HUES64 (cell line): Measurements from ENCODE around the gene KRTAP5-10. TPM values are rescaled to one million over a fixed set of nuclear protein-coding genes. Genes with fewer than 3 reads are reported as not detected.
"Not testable (repeated sequence)": the region's sequence is repeated elsewhere in the genome, so short reads cannot be mapped to it uniquely, and the experiment has no call there.

Experiments used
- H3K27ac ChIP-seq: 2 replicates; pipeline ENCODE4 v1.7.0; 2013; ENCODE audit warnings: low read depth, low read length, inconsistent platforms
- H3K27me3 ChIP-seq: 2 replicates; pipeline ENCODE4 v1.6.1; 2013; ENCODE audit warnings: mild to moderate bottlenecking, low read length; ENCODE audit not compliant: insufficient read depth
- H3K36me3 ChIP-seq: 2 replicates; pipeline ENCODE4 v1.6.1; 2013; ENCODE audit warnings: mild to moderate bottlenecking, low read length; ENCODE audit not compliant: insufficient read depth
- H3K4me1 ChIP-seq: 2 replicates; pipeline ENCODE4 v1.6.1; 2013; ENCODE audit warnings: mild to moderate bottlenecking, low read length, moderate library complexity; ENCODE audit not compliant: insufficient read depth
- H3K4me3 ChIP-seq: 2 replicates; pipeline ENCODE4 v1.5.1; 2013; ENCODE audit warnings: mild to moderate bottlenecking, low read length, moderate library complexity
- H3K9ac ChIP-seq: 2 replicates; pipeline ENCODE4 v1.6.1; 2013; ENCODE audit warnings: mild to moderate bottlenecking, low read depth, low read length
- H3K9me3 ChIP-seq: 2 replicates; pipeline ENCODE4 v1.6.1; 2013; ENCODE audit warnings: low read depth, low read length; ENCODE audit not compliant: insufficient read depth
- WGBS: fragments of 150-250, 120-280 bp; methylation state at CpG from one replicate; pipeline ENCODE4 v1.1.7; 2013; ENCODE audit warnings: missing lambda C conversion rate; 5-methylcytosine and 5-hydroxymethylcytosine counted together
- polyA plus RNA-seq, 2 experiments: library from polyadenylated mRNA; stranded (reverse); fragments of 50-300 nt; gene quantifications; one replicate each; pipeline ENCODE4 v1.2.3, GENCODE V29; 2013

The KRTAP5-10 gene, protein sequence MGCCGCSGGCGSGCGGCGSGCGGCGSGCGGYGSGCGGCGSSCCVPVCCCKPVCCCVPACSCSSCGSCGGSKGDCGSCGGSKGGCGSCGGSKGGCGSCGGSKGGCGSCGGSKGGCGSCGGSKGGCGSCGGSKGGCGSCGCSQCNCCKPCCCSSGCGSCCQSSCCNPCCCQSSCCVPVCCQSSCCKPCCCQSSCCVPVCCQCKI
- polyA plus RNA-seq (2013, experiment 1 of 2) = not detected
- polyA plus RNA-seq (2013, experiment 2 of 2) = not detected

DNA sequence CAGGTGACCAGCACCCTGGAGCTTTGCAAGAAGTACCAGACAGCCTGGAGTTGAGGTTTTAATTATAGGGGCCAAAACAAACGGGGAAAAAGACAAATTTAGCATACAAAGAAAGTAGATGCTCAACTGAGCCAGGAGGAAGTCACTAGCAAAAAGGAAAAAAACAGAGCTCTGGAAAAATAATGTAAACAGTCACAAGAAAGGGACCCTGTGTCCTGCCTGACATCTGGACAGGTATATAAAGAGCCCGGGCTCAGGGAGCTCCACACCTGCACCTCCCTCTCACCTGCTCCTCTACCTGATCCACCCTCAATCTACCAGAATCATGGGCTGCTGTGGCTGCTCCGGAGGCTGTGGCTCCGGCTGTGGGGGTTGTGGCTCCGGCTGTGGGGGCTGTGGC lies at the start of gene KRTAP5-10:
KRTAP5-10 (plus strand) TSS at position 301 of the 400 bp plus-strand sequence; CDS start at position 326, 25 bp downstream.
- WGBS = 92% methylated on average over 5 of the region's 5 CpGs
- Histone ChIP-seq H3K9me3 (no peaks in the 10 kb centered on the region), H3K36me3 (no peaks in the 10 kb centered on the region), H3K27me3 (no peaks in the 10 kb centered on the region), H3K27ac (no peak within 1 kb of the TSS), H3K4me3 (no peak within 1 kb of the TSS), H3K9ac (no peak within 1 kb of the TSS), H3K4me1 (peaks cover 5% of the 10 kb centered on the region; the same call in 1 of the 2 replicates)

DNA sequence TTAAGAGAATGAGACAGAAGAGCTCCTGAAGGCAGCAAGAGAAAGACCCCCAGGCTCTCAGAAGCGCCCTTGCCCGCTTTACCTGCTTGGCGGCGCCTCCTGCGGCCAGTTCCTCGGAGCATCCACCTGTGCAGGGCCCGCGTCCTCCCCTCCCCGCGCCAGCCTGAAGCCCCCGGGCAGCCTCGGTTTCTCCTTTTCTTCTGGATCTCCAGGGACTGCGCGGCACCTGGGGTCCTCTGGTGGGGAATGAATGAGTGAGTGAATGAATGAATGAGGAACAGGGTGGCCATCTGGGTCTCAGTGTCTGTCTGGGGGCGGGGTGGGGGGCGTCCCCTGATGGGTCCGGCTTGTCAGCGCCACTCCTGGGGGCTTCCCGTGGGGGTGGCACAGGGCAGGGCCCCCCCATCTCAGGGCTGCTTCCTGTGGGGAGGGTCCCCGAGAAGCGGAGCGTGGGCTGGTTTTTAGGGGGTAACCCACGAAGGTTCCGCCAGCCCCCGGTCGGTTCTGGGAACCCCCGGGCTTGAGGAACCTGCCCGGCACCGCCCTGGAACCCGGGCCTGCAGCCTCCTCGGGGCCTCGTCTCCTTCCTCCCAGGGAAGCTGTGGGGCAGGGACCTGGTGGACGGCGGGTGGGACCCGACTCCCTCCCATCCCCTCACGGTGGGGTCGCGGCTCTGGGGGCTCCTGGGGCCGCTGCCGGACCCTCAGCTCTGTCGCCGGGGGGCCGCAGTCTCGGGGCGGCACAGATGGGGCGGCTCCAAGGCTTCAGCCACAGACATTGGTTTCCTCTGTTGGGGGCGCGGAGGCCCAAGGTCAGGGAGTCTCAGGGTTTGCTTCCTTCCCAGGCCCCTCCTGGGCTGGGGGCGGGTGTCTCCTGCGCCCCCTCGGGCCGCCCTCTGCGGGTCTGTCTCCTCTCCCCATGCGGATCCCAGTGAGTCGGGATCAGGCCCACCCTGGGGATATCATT lies 46.6 kb upstream of the KRTAP5-10 start:
- no peak overlapping the region for H3K9ac ChIP-seq
- no peaks in the 10 kb centered on the region for H3K4me1 ChIP-seq
- H3K4me3 ChIP-seq = no peak overlapping the region
- no peaks in the 10 kb centered on the region for H3K9me3 ChIP-seq
- no peaks in the 10 kb centered on the region for H3K27me3 ChIP-seq
- 95% methylated on average over 55 of the region's 55 CpGs for WGBS
- H3K27ac ChIP-seq = no peak overlapping the region
- no peaks in the 10 kb centered on the region for H3K36me3 ChIP-seq

DNA sequence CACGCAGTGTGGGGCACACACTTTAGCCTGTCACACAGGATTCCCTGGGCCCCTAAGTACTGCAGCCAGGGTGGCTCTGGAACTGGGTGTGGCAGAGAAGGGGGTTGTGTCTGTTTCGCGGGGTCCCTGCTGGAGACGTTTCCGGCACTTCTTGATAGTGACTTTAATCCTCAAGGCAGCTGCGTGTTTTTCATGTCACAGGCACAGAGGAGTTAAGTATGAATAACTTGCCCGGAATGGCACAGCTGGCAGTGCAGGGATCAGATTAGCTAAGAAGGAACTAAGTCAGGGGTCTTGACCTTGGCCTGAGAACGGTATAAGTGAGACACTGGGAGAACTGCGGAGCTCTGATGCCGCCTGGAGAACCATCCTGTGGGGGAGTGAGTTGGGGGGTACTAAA lies 45.8 kb upstream of the KRTAP5-10 start:
- WGBS = 89% methylated on average over 10 of the region's 10 CpGs
- no peaks in the 10 kb centered on the region for H3K4me1 ChIP-seq
- H3K9ac ChIP-seq = no peak overlapping the region
- no peaks in the 10 kb centered on the region for H3K27me3 ChIP-seq
- H3K9me3 ChIP-seq = no peaks in the 10 kb centered on the region
- H3K27ac ChIP-seq = no peak overlapping the region
- H3K4me3 ChIP-seq = no peak overlapping the region
- no peaks in the 10 kb centered on the region for H3K36me3 ChIP-seq

DNA sequence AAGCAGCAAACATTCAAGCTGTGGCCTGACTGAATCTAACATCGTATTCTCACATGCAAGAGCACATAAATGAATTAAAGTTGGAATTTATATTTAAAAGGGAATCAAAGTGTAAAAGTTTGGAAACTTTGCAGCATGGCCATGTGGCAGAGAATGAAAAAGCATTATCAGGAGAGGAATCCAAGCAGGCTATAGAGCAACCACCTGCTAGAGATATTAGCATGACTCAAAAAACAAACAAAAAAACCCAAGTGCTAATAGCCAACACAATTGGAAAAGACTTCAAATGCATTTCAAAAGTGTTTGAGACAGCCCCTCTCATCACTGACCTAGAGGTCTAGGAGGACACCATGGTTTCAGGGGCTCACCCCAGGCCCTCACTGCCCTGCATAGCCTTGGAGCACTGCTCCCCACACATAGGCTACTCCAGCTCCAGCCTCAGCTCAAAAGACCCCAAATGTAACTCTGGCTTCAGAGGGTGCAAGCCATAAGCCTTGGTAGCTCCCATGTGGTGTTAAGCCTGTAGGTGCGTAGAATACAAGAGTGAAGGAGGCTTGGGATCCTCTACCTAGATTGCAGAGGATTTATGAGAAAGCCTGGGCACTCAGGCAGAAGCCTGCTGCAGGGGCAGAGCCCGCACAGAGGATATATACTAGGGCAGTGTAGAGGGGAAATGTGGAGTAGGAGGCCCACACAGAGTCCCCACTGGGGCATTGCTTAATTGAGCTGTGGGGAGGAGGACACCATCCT lies 40.0 kb upstream of the KRTAP5-10 start:
- no peaks in the 10 kb centered on the region for H3K27me3 ChIP-seq
- no peak overlapping the region for H3K27ac ChIP-seq
- no peaks in the 10 kb centered on the region for H3K9me3 ChIP-seq
- no peak overlapping the region for H3K4me3 ChIP-seq
- no peaks in the 10 kb centered on the region for H3K4me1 ChIP-seq
- no peak overlapping the region for H3K9ac ChIP-seq
- 58% methylated on average over 3 of the region's 3 CpGs for WGBS
- H3K36me3 ChIP-seq = no peaks in the 10 kb centered on the region

DNA sequence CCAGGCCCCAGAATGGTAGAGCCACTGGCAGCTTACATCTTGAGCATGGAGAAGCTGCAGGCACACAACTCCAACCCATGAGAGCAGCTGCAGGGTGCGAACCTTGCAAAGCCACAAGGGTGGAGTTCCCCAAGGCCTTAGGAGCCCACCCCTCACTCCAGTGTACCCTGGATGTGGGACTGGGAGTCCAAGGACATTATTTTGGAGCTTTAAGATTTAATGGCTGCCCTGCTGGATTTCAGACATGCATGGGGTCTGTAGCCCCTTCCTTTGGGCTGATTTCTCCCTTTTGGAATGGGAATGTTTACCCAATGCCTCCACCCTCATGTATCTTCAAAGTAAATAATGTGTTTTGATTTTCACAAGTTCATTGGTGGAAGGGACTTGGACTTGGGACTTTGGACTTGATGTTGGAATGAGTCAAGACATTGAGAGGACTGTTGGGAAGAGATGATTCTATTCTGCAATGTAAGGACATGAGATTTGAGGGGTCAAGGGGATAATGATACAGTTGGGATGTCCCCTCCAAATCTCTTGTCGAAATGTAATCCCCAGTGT lies 39.3 kb upstream of the KRTAP5-10 start:
- Histone ChIP-seq H3K4me1 (no peaks in the 10 kb centered on the region), H3K9ac (no peak overlapping the region), H3K9me3 (no peaks in the 10 kb centered on the region), H3K36me3 (no peaks in the 10 kb centered on the region), H3K27ac (no peak overlapping the region), H3K27me3 (no peaks in the 10 kb centered on the region), H3K4me3 (no peak overlapping the region)
- WGBS = 87% methylated on average over 2 of the region's 2 CpGs

DNA sequence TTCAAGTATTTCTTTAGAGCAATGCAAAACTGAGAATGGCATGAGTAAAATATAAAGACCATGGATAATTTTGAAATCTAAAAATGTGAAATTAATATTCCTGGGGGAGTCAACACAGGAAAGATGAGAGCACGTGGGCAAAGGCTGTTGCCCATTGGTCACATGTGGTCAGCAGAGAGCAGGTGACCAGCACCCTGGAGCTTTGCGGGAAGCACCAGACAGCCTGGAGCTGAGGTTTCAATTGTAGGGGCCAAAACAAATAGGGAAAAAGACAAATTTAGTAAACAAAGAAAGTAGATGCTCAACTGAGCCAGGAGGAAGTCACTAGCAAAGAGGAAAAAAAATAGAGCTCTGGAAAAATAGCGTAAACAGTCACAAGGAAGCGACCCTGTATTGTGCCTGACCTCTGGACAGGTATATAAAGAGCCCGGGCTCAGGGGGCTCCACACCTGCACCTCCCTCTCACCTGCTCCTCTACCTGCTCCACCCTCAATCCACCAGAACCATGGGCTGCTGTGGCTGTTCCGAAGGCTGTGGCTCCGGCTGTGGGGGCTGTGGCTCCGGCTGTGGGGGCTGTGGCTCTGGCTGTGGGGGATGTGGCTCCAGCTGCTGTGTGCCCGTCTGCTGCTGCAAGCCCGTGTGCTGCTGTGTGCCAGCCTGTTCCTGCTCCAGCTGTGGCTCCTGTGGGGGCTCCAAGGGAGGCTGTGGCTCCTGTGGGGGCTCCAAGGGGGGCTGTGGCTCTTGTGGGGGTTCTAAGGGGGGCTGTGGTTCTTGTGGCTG lies 38.4 kb upstream of the KRTAP5-10 start, which contains the start of gene KRTAP5-7:
KRTAP5-7 (plus strand) TSS at position 472 of the 780 bp plus-strand sequence; CDS start at position 506, 34 bp downstream.
- WGBS = 84% methylated on average over 10 of the region's 10 CpGs

DNA sequence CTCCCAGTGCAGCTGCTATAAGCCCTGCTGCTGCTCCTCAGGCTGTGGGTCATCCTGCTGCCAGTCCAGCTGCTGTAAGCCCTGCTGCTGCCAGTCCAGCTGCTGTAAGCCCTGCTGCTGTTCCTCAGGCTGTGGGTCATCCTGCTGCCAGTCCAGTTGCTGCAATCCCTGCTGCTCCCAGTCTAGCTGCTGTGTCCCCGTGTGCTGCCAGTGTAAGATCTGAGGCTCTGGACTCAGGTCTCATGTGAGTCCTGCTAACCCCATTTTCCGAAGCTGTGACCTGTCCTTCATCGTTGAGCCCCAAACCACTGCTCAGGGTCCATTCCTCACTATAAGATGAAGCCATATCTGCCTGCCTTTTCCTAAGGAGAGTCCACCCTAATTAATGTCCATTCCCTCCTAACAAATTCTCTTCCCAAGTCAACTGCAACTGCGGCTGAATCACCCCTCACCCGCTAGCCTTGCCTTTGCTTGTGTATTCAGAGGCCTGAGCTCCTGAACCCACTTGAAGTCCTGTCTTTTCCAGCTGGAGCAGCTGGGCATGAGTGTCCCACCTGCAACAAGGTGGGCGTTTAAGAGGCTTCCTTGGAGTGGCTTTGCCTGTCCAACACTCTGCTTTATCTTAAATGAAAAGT lies 37.7 kb upstream of the KRTAP5-10 start:
- no peak overlapping the region for H3K9ac ChIP-seq
- no peak overlapping the region for H3K4me3 ChIP-seq
- no peak overlapping the region for H3K27ac ChIP-seq
- WGBS = 87% methylated on average over 6 of the region's 6 CpGs
- no peaks in the 10 kb centered on the region for H3K36me3 ChIP-seq
- H3K9me3 ChIP-seq = no peaks in the 10 kb centered on the region
- no peaks in the 10 kb centered on the region for H3K27me3 ChIP-seq
- no peaks in the 10 kb centered on the region for H3K4me1 ChIP-seq

More for the DNA sequence above, 38.4 kb upstream of the KRTAP5-10 start, which contains the start of gene KRTAP5-7:
- not testable (repeated sequence) for H3K27me3 ChIP-seq, H3K27ac ChIP-seq, H3K4me3 ChIP-seq, H3K36me3 ChIP-seq, H3K4me1 ChIP-seq, H3K9ac ChIP-seq, H3K9me3 ChIP-seq

DNA sequence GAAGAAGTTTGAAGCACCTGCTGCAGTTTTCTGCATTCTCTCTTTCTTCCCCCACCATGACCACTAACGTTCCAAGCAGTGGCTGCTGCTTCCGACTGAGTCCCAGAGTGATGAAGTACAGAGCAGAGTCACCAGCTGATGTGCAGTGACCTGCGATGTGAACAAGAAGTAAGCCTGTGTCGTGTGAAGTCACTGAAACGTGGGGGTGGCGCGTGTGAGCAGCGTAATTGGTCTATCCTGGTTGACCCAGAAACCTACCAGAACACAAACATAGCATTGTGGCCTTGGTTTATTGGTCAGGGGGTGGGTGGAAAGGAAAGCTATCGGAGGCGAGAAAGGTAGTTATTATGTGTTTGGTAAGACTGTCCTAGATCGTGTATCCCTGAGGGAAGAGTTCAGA lies 34.8 kb upstream of the KRTAP5-10 start:
- Histone ChIP-seq H3K27me3 (no peaks in the 10 kb centered on the region), H3K27ac (no peak overlapping the region), H3K36me3 (no peaks in the 10 kb centered on the region), H3K9ac (no peak overlapping the region), H3K4me1 (no peaks in the 10 kb centered on the region), H3K9me3 (no peaks in the 10 kb centered on the region), H3K4me3 (no peak overlapping the region)
- WGBS = 93% methylated on average over 11 of the region's 11 CpGs

DNA sequence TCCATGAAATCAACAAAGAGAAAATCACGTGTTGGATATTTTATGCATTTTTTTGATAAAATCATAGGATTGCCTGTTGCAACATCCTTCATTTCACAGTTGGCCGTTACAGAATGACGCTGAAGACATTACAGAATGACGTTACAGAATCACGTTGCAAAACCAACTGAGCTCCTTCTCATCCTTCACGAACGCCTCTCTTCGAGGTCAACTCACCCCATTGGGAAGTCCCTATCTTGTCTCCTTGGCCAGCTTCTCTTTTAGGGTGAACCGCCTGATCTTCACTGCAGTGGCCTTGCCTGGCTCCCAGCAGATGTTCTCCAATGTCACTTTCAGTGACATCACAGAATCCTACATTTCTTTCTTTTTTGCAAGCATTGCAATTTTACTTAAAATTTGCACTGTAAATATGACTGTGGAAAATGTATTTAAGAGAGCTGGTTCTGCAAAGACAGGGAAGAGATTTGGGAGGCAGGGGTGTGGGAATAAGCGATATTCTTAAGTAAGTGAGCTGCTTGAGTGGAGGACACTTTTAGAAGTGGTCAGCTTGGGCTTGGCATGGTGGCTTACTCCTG lies 33.2 kb upstream of the KRTAP5-10 start:
- no peak overlapping the region for H3K4me3 ChIP-seq
- no peaks in the 10 kb centered on the region for H3K4me1 ChIP-seq
- no peak overlapping the region for H3K9ac ChIP-seq
- 84% methylated on average over 10 of the region's 10 CpGs for WGBS
- no peaks in the 10 kb centered on the region for H3K36me3 ChIP-seq
- no peak overlapping the region for H3K27ac ChIP-seq
- no peaks in the 10 kb centered on the region for H3K9me3 ChIP-seq
- H3K27me3 ChIP-seq = no peaks in the 10 kb centered on the region
